OCI-LY7 (cell line): Measurements from ENCODE around the gene F2.

Experiments used
- CTCF ChIP-seq: fragments of 200-600 bp; sonication (generic); conservative IDR thresholded peaks from 2 replicates; pipeline ENCODE4 v1.5.1; 2014; ENCODE audit warnings: mild to moderate bottlenecking, antibody characterized with exemption, low read length, moderate library complexity, mixed read lengths
- EZH2phosphoT487 ChIP-seq: fragments of 200-600 bp; sonication (generic); IDR thresholded peaks from 2 replicates; pipeline ENCODE4 v1.6.1; 2018; ENCODE audit warnings: low read depth, borderline replicate concordance, mild to moderate bottlenecking, mixed run types, antibody characterized with exemption, low read length, moderate library complexity, mixed read lengths

GRCh38 chr11:46741600-46742484, 22.8 kb downstream of the F2 start:
- TF ChIP-seq EZH2phosphoT487 (no peak), CTCF (no peak)
